ENCODE data around the gene COX11. TPM values are rescaled to one million over a fixed set of nuclear protein-coding genes. Genes with fewer than 3 reads are reported as not detected.
A peak's percentile ranks its signal among the peaks of the same experiment; 100 is the strongest.

COX11 gene
- total and polyA plus RNA-seq, 8 donors, result 18.5 to 95.6 (median 31.5) TPM

DNA sequence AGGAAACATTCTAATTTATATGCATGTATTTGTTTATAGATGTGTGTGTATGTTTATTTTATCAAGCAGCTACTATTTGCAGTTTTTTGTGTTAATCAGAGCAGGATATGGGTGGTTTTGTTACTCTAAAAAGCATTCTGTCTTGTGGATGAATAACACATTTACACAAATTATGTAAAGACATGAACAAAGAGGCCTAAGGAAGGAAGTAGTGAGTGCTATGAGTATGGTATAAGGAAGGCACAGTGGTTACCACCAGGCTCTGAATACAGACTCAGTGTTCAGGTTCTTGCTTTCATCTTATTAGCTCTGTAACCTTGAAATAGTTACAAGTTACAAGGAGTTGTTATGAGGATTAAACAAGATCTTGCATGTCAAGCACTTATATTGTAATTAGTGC, 34.0 kb upstream of the COX11 start:
- H3K27ac ChIP-seq, result no peak overlapping the region
- peaks cover 0 to 31% (median 27%) of the 10 kb centered on the region in 4 donors for H3K36me3 ChIP-seq
- DNase-seq, result no peak
- intact Hi-C loops (cut with DNase I; ENCODE audit: low total_unique reads), result no loop called here
- H3K4me3 ChIP-seq, result no peak overlapping the region
- no peaks in the 10 kb centered on the region for H3K4me1 ChIP-seq
- TF ChIP-seq, protein P1, sequence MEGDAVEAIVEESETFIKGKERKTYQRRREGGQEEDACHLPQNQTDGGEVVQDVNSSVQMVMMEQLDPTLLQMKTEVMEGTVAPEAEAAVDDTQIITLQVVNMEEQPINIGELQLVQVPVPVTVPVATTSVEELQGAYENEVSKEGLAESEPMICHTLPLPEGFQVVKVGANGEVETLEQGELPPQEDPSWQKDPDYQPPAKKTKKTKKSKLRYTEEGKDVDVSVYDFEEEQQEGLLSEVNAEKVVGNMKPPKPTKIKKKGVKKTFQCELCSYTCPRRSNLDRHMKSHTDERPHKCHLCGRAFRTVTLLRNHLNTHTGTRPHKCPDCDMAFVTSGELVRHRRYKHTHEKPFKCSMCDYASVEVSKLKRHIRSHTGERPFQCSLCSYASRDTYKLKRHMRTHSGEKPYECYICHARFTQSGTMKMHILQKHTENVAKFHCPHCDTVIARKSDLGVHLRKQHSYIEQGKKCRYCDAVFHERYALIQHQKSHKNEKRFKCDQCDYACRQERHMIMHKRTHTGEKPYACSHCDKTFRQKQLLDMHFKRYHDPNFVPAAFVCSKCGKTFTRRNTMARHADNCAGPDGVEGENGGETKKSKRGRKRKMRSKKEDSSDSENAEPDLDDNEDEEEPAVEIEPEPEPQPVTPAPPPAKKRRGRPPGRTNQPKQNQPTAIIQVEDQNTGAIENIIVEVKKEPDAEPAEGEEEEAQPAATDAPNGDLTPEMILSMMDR (IDR thresholded peaks at IDR 0.05), result no peak
- TF ChIP-seq EP300 (IDR thresholded peaks at IDR 0.05) (no peak), POLR2AphosphoS5 (IDR thresholded peaks at IDR 0.05) (no peak), POLR2A (IDR thresholded peaks at IDR 0.05) (no peak)
- no peaks in the 10 kb centered on the region for H3K27me3 ChIP-seq
- no peaks in the 10 kb centered on the region for H3K9me3 ChIP-seq

DNA sequence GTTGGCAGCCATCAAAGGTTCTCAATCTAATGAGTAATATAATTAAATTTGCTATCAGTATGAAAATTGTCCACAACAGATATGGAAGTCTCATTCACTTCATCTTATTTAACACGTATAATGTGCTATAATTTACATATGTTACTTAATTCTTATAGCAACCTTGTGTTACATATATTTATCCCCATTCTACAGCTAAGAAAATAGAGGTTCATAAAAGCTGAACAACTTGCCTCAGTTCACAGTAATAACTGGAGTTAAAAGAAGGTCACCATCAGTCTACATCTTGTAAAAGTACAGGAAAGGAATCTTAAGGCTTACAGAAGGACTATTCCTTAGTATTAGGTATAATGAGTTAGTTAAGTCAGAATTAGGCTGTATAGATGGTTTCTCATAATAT, 28.0 kb upstream of the COX11 start:
- TF ChIP-seq POLR2A (IDR thresholded peaks at IDR 0.05) (no peak), POLR2AphosphoS5 (IDR thresholded peaks at IDR 0.05) (no peak), EP300 (IDR thresholded peaks at IDR 0.05) (no peak)
- TF ChIP-seq, protein P1 (IDR thresholded peaks at IDR 0.05), result no peak
- intact Hi-C loops (cut with DNase I; ENCODE audit: low total_unique reads), result no loop called here
- peaks cover 0 to 26% (median 19%) of the 10 kb centered on the region in 4 donors for H3K36me3 ChIP-seq
- H3K27ac ChIP-seq, result no peak overlapping the region
- no peak for DNase-seq
- no peaks in the 10 kb centered on the region for H3K27me3 ChIP-seq
- no peak overlapping the region for H3K4me3 ChIP-seq
- no peaks in the 10 kb centered on the region for H3K9me3 ChIP-seq
- whole genome bisulfite sequencing, 5 donors, result 85 to 96% (median 89%) methylated on average over 1 of the region's 1 CpG
- H3K4me1 ChIP-seq, result no peaks in the 10 kb centered on the region

DNA sequence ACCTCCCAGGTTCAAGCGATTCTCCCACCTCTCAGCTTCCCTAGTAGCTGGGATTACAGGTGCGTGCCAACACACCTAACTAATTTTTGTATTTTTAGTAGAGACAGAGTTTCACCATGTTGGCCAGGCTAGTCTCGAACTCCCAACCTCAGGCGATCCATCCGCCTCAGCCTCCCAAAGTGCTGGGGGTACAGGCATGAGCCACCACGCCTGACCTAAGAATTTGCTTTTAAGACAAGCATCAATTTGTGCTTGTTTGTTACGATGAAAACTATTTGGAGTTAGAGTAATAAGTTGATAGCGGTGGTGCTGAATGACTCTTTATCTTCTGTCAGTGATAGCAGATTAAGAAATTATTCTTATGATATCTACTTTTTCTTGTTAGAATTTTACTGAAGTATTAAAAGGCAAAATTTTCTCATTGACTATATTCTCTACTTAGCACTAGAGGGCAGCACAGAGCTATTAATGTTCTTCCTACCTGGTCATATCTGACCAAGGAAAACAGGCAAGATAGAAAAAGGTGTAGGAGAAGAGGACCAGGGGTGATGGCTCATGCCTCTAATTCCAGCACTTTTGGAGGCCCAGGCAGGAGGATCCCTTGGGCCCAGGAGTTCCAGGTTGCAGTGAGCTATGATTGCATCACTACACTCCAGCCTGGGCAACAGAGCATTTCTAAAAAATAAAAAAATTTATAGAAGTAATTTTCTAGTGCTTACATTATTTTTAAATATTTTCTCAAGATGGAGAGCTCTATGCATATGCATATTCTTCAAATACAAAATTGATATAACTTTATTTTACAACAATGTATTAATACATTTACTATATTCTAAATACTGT, 24.6 kb upstream of the COX11 start:
- Histone ChIP-seq H3K27ac (no peak overlapping the region), H3K36me3 (peaks cover 0 to 10% (median 3%) of the 10 kb centered on the region in 4 donors), H3K9me3 (no peaks in the 10 kb centered on the region), H3K4me3 (no peak overlapping the region), H3K27me3 (no peaks in the 10 kb centered on the region), H3K4me1 (no peaks in the 10 kb centered on the region)
- intact Hi-C loops (cut with DNase I; ENCODE audit: low total_unique reads), result loop anchor here (5.0 kb wide), 1 partner anchor 364 kb away; no protein-coding TSS in a partner anchor
- no peak for TF ChIP-seq EP300 (IDR thresholded peaks at IDR 0.05)
- TF ChIP-seq, protein P1 (IDR thresholded peaks at IDR 0.05), result peak in 5 of 7 experiments; percentile 33 to 63 (median 54)
- DNase-seq, result peak in 1 of 2 donors; percentile 81
- WGBS, 5 donors, result 76 to 82% (median 79%) methylated on average over 8 of the region's 8 CpGs

DNA sequence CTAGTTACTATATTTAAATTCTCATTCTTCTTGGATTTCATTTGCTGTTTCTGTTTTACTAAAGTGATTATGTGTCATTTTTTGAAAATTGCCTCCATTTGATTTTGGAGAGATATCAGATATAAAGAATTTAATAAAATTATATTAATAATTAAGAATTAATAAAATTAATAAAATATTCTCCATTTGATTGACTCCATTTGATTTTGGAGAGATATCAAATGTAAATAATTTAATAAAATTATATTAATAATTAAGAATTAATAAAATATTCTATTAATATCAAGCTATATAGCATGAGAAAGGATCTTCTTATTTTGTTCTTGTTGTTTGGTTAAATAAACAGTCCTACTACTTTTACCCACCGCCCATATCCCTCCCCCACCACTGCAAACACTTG, 23.1 kb upstream of the COX11 start:
- H3K4me3 ChIP-seq, result no peak overlapping the region
- H3K27ac ChIP-seq, result no peak overlapping the region
- no peak for DNase-seq
- 84 to 100% (median 87%) methylated on average over 1 of the region's 1 CpG for WGBS, 5 donors
- H3K9me3 ChIP-seq, result no peaks in the 10 kb centered on the region
- peaks cover 0 to 12% (median 7%) of the 10 kb centered on the region in 4 donors for H3K36me3 ChIP-seq
- intact Hi-C loops (cut with DNase I; ENCODE audit: low total_unique reads), result loop anchor here (5.0 kb wide), 1 partner anchor 366 kb away; no protein-coding TSS in a partner anchor
- TF ChIP-seq POLR2A (IDR thresholded peaks at IDR 0.05) (no peak), POLR2AphosphoS5 (IDR thresholded peaks at IDR 0.05) (no peak), EP300 (IDR thresholded peaks at IDR 0.05) (no peak)
- TF ChIP-seq, protein P1 (IDR thresholded peaks at IDR 0.05), result no peak
- no peaks in the 10 kb centered on the region for H3K27me3 ChIP-seq
- H3K4me1 ChIP-seq, result no peaks in the 10 kb centered on the region
